NCI-H748 treated with DMSO at 0.1 percent for 48 hours (cell line): ENCODE data around the gene PRDM15.
"Not testable (repeated sequence)": the region's sequence is repeated elsewhere in the genome, so short reads cannot be mapped to it uniquely, and the experiment has no call there.

Source experiments
- DNase-seq: peaks from one replicate; lab custom pipeline; 2025; lab: John Stamatoyannopoulos, UW

The PRDM15 gene

GRCh38 chr21:41804381-41804780 lies 74.8 kb downstream of the PRDM15 start:
- no peak for DNase-seq

GRCh38 chr21:41803316-41803715 lies 75.8 kb downstream of the PRDM15 start:
- DNase-seq: no peak

- no peak for DNase-seq
Observed at GRCh38 chr21:41802684-41803083, 76.5 kb downstream of the PRDM15 start.

DNA sequence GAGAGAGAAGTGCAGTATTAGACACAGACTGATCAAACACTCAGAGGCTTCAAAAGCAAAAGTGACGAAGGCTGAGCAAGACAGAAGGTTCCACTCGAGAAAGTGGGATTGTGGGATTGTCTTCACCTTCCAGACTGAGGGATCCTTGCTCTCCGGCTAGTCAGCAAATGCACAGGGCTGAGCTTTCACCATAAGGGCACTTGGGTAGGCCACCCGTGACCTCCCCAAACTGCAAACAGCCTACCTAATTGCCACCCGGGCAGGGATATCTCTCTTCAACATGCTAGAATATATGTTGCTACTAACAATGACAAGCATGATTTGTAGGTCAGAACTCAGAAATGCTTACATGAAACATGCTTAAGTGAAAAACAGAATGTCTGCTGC lies 77.0 kb downstream of the PRDM15 start:
- DNase-seq: no peak

- no peak for DNase-seq
Observed at GRCh38 chr21:41801321-41802197, 77.6 kb downstream of the PRDM15 start.

GRCh38 chr21:41800425-41801320 lies 78.5 kb downstream of the PRDM15 start:
- no peak for DNase-seq

DNA sequence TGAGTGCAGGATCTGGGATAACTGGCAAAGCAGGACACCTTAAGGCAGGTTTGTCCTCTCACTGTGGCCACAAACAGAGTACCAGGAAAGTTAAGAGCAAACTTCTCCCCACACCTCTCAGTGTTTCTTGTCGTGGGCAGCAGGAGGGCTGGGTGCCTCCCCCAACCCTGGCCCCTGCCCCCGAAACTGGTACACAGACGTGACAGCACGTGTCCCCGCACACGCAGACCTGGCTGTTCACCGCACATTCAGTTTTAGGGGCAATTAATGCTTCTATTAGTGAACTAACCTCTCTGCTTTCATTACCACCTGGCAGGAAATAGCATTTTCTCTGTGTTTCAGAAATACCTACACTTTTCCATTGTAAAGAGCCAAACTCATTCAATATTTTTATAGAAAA lies 79.4 kb downstream of the PRDM15 start:
- DNase-seq: no peak

- no peak for DNase-seq
Observed at GRCh38 chr21:41798326-41798725, 80.8 kb downstream of the PRDM15 start.

DNA sequence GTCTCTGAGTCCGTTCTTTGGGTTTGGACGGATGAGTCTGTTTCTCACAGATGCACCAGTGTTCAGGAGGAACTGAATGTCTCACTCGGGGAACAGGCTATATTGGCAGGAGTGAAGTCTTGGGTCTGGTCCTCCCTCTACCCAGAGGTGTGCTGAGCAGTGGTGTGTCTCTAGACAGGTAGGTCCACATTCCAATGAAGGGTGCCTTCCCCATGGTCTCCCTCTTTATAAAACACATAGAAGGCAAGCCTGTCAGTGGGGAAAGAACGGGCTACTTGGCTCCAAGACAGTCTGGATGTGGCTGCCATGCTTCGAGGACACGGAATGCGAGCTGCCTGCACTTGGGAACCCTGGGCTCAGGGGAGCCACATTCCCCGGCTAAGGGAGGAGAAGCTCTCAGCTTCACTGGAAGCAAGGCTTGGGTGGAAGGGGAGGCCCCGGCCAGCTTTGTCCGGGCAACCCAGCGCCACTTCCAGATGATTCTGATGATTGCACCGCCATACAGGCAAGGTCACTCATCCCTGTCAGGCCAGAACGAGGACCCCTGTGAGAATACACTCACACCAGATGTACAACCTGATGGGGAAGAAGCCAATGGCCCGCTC lies 82.6 kb downstream of the PRDM15 start:
- DNase-seq: no peak

DNA sequence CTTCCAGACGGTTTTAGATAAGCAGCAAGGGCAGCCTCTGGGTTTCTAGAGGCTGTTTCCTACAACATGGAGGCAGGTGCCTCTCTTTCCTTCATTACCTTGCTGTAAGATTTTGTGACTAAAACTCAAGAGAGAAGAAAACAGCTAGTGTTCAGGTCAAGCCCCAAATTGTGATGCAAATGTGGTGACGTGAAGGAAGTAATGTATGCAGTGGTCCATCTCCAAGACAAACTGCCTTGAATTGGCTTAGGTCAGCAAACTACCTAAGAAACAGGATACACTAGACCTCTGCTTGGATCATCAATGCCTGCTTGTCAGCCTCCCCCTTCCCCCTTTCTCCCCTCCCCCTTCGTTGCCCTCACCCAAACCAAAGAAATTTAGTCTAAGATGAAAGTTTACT lies 83.4 kb downstream of the PRDM15 start:
- DNase-seq: no peak

DNA sequence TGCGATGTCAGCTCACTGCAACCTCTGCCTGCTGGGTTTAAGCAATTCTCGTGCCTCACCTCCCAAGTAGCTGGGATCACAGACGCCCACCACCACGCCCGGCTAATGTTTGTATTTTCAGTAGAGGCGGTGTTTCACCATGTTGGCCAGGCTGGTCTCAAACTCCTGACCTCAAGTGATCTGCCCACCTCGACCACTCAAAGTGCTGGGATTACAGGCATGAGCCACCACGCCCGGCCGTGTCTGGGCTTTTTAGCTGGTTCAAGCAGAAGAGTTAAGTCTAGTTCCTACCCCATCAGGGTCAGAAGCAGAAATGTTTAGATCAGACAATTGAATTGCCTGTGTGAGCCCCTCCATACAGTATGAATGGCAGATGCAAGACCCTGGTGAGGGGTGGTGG lies 84.5 kb downstream of the PRDM15 start:
- no peak for DNase-seq

DNA sequence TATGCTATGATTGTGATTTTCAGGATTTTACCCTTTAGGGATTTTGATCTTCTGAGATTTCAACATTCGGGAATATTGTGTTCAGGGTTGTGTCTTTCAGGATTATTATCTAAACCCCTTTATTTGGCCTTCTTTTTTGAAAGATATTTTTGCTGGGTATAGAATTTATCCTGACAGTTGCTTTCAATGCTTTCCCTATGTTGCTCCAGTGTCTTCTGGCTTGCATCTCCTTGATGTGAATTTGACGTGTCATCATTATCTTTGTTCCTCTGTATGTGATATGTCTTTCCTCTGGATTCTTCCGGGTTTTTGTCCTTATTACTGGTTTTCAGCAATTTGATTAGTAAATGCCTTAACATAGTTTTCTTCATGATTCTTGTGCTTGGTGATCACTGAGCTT lies 86.4 kb downstream of the PRDM15 start:
- DNase-seq: no peak

- DNase-seq: peak; percentile 29
Observed at GRCh38 chr21:41786509-41786987, 92.6 kb downstream of the PRDM15 start.

DNA sequence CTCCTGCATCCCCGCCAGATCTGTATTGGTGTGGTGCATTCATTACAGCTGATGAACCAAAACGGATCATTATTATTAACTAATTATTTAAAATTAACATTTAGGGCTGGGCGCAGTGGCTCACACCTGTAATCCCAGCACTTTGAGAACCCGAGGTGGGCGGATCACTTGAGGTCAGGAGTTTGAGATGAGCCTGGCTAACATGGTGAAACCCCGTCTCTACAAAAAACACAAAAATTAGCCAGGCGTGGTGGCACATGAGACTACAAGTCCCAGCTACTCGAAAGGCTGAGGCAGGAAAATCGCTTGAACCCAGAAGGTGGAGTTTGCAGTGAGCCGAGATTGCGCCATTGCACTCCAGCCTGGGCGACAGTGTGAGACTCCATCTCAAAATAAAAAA lies 93.9 kb downstream of the PRDM15 start:
- not testable (repeated sequence) for DNase-seq

DNA sequence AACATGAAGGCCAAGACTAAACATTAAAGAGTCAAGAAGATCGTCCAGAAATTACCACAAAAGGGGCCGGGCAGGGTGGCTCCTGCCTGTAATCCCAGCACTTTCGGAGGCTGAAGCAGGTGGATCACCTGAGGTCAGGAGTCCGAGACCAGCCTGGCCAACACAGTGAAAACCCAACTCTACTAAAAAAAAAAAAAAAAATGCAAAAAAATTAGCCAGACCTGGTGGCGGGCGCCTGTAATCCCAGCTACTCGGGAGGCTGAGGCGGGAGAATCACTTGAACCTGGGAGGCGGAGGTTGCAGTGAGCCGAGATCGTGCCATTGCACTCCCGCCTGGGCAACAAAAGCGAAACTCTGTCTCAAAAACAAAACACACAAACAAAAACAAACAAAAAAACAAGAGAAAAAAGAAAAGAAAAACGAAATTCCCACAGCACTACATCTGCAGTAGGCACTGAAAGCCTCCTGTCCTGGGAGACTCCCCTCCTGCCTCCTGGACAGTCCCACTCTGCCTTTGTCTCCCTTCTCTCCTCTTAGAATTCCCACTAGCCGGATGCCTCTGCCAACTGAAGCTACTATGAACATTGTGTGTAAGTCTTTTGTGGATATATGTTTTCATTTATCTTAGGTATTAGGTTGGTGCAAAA lies 94.6 kb downstream of the PRDM15 start:
- DNase-seq: no peak

DNA sequence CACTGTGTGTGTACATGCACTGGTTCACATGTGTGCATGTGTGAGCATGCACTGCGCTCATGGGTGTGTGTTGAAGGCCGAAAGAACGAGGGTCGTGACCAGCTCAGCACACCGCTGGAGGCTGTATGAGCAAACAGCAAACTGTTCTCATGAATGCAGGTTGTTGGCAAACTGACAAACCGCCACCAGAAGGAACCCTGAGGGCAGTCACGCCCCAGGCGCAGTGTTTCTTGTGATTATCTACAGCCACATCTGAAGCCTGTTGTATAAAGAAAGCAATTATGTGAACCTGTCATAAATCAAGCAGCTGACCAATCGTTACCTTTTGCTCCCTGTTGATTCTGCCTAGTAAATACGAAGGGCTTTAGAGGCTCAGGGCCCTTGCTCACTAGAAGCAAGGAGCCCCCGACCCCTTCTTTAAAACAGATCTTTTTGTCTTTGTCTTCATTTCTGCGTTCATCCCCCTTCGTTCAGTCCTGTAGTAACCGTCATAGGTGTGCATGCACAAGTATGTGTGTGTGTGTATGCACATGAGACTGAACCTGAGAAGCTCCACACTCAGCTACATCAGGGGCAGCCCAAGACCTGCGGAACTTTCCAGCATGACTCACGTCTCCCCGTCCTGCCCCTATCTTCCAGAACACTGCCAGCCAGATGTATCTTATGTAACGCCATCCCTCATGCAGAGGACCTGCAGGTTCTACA lies 95.5 kb downstream of the PRDM15 start:
- peak; percentile 87 for DNase-seq

DNA sequence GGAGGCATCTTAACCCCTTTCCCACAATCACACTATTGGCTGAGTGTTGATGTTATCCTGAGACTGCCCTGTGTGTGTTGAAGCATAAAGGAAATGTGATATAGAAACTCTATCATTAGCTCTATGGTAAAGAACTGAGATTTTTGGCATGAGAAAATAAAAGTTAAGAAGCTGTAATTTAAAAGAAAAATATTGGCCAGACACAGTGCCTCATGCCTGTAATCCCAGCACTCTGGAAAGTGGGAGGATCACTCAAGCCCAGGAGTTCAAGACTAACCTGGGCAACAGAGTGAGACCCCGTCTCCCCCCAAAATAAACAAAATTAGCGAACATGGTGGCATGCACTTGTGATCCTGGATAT lies 98.1 kb downstream of the PRDM15 start:
- DNase-seq: no peak

GRCh38 chr21:41780337-41781049 lies 98.7 kb downstream of the PRDM15 start:
- no peak for DNase-seq

- peak; percentile 8 for DNase-seq
Observed at GRCh38 chr21:41779659-41780058, 99.5 kb downstream of the PRDM15 start.

GRCh38 chr21:41778930-41779600 lies 100.1 kb downstream of the PRDM15 start:
- peak; percentile 55 for DNase-seq
